HFF-Myc (cell line): ENCODE data around the gene NIFK.
A peak's percentile ranks its signal among the peaks of the same experiment; 100 is the strongest.

Source experiments
- DNase-seq: peaks from one replicate; pipeline ENCODE4 v3.0.0-alpha.2; 2011; ENCODE audit warnings: low read depth; ENCODE audit errors: extremely low read depth
- H3K4me3 ChIP-seq: replicated peaks from 2 replicates; pipeline ENCODE4 v1.5.1; 2011; ENCODE audit warnings: low read depth, mild to moderate bottlenecking, control low read depth, low read length
- CTCF ChIP-seq: IDR thresholded peaks from 2 replicates; pipeline ENCODE4 v1.5.1; 2012; ENCODE audit warnings: mild to moderate bottlenecking, low read depth, low read length, control low read depth; ENCODE audit errors: missing control alignments

NIFK gene

GRCh38 chr2:121736462-121737336, at the start of gene NIFK:
NIFK (minus strand) TSS chr2:121736875; CDS start chr2:121736850, 25 bp downstream.
- TF ChIP-seq CTCF = no peak
- peak within 1 kb of the TSS; percentile 100 for H3K4me3 ChIP-seq
- peak; percentile 81 for DNase-seq

- DNase-seq = no peak
Measured at GRCh38 chr2:121783180-121783579, 46.5 kb upstream of the NIFK start.

DNA sequence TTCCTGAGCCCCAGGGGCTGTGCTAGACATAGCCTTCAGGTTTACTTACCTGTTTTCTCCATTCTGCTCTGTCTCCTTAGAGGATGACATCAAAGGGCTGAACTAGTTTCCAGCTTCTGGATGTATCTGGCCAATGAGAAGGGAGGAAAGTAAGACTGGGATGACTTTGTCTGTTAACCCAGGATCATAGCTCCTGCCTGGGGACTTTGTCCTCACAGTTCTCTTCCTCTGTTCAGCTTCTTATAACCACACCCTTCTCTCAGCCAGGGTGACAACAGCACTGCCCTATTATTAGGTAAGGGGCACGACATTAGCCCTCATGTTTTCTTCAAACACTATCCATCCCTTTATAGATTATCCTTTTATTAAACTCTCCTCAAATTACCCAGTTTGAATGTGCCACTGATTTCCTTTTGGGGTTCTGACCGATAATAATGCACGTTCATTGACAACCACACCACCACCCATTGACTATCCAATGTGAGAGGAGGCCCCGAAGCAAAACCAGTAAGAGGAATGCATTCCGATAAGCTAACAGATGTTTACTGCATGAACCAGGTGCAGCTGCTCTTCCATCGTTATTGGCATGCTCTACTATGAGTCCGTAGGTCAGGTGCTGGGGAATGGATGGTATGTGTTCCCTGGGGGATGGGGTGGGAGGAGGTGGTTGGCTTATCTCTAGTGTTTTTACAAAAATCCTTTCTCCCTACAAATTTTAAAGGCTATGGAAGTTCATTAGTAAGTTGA, 42.2 kb upstream of the NIFK start:
- no peak for TF ChIP-seq CTCF
- H3K4me3 ChIP-seq = no peak overlapping the region
- no peak for DNase-seq

More at GRCh38 chr2:121783180-121783579, 46.5 kb upstream of the NIFK start:
- H3K4me3 ChIP-seq = no peak overlapping the region
- no peak for TF ChIP-seq CTCF

DNA sequence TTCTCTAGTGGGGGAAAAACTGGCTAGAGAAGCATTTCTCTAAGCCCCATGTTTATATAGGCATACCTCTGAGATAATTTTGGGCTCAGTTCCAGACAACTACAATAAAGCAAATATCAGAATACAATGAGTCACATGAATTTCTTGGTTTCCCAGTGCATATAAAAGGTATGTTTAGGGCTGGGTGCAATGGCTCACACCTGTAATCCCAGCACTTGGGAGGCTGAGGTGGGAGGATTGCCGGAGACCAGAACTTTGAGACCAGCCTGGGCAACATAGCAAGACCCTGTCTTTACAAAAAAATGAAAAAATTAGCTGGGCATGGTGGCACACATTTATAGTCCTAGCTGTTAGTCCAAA, 41.0 kb upstream of the NIFK start:
- no peak for TF ChIP-seq CTCF
- H3K4me3 ChIP-seq = no peak overlapping the region
- no peak for DNase-seq

DNA sequence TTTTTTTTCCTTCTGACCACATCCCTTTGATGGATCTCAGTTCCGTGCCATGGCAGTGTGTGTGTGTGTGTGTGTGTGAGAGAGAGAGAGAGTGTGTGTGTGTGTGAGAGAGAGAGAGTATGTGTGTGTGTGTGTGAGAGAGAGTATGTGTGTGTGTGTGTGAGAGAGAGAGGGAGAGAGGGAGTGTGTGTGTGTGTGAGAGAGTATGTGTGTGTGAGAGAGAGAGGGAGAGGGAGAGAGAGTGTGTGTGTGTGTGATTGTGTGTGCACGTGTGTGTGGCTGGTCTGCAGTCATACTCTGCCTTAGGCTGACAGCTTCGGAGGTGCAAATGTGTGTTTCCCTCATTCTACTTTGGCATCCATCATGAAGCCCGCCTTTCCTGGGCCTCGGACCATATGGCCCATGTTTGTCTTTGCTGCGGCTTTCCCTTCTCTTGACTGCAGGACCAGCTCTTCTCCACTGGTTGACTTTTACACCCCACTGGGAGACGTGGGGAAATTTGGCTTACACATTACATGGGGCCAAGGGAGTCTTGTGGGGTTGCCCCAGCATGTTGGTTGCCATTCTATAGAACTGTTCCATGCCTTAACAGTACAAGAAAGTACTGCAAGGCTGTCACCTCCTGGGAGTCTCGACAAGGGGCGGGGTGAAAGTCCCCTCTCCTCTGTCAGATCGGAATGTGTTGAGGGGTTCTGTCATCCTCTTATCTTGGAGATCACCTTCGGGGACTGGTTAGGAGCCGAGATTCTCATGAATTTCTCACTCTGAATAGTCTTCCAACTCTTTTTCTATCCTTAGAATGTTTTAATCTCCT, 40.4 kb upstream of the NIFK start:
- H3K4me3 ChIP-seq = no peak overlapping the region
- TF ChIP-seq CTCF = no peak
- DNase-seq = no peak

DNA sequence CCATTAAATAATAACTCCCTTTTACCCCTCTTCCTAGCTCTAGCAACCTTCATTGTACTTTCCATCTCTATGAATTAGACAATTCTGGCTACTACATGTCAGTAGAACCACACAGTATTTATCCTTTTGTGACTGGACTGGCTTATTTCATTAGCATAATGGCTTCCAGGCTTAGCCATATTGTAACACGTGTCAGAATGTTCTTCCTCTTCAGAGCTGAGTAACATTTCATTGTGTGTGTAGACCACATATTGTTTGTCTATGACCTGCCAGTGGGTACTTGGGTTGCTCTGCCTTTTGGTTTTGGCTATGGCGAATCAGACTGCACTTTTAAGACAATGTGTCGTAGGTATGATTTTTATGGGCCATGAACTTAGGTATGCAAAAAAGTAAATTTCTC, 39.7 kb upstream of the NIFK start:
- TF ChIP-seq CTCF = no peak
- DNase-seq = no peak
- no peak overlapping the region for H3K4me3 ChIP-seq
